HFF-Myc (cell line): ENCODE data around the gene ELOVL6.
"Not testable (repeated sequence)": the region's sequence is repeated elsewhere in the genome, so short reads cannot be mapped to it uniquely, and the experiment has no call there.

Experiments
- DNase-seq: peaks from one replicate; pipeline ENCODE4 v3.0.0-alpha.2; 2011; ENCODE audit warnings: low read depth; ENCODE audit errors: extremely low read depth
- H3K4me3 ChIP-seq: replicated peaks from 2 replicates; pipeline ENCODE4 v1.5.1; 2011; ENCODE audit warnings: low read depth, mild to moderate bottlenecking, control low read depth, low read length
- TF ChIP-seq, protein P1 (sequence below): IDR thresholded peaks from 2 replicates; pipeline ENCODE4 v1.5.1; 2012; ENCODE audit warnings: mild to moderate bottlenecking, low read depth, low read length, control low read depth; ENCODE audit errors: missing control alignments

Gene ELOVL6

GRCh38 chr4:110088670-110089069, 109.7 kb downstream of the ELOVL6 start:
- TF ChIP-seq, protein P1, sequence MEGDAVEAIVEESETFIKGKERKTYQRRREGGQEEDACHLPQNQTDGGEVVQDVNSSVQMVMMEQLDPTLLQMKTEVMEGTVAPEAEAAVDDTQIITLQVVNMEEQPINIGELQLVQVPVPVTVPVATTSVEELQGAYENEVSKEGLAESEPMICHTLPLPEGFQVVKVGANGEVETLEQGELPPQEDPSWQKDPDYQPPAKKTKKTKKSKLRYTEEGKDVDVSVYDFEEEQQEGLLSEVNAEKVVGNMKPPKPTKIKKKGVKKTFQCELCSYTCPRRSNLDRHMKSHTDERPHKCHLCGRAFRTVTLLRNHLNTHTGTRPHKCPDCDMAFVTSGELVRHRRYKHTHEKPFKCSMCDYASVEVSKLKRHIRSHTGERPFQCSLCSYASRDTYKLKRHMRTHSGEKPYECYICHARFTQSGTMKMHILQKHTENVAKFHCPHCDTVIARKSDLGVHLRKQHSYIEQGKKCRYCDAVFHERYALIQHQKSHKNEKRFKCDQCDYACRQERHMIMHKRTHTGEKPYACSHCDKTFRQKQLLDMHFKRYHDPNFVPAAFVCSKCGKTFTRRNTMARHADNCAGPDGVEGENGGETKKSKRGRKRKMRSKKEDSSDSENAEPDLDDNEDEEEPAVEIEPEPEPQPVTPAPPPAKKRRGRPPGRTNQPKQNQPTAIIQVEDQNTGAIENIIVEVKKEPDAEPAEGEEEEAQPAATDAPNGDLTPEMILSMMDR, result no peak
- H3K4me3 ChIP-seq, result no peak overlapping the region
- no peak for DNase-seq

DNA sequence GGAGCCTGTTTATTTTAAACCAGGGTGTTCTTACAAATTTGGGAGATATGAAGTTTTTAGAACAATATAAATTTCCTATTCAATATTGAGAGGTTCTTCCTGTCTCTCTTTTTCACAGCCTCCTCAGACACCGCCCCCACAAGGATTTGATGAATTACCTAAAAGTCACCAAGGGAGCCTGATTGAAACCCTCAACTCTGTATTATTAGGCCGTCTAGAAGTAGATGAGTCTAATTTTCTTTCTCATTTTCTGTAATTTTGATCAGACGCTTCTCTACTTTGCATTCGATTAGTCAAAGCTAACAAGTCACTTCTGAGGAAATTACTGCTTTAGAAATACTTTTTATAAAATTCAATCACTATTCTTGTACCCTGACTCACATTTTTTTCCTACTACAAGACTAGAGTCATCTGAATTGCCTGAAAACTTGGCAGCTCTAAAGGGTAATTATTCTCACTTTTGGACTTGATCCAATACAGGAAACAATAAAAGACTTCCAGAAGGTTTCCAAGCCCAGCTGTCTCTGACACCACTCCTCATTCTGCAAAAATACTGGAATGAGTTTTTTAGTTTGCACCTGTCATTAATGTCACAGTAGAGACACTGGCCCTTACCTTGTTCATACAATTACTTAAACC, 111.2 kb downstream of the ELOVL6 start:
- TF ChIP-seq, protein P1, result no peak
- peak; percentile 59 for DNase-seq
- no peak overlapping the region for H3K4me3 ChIP-seq

- TF ChIP-seq, protein P1, result no peak
- DNase-seq, result no peak
- no peak overlapping the region for H3K4me3 ChIP-seq
Observed at GRCh38 chr4:110085131-110085530, 113.3 kb downstream of the ELOVL6 start.

DNA sequence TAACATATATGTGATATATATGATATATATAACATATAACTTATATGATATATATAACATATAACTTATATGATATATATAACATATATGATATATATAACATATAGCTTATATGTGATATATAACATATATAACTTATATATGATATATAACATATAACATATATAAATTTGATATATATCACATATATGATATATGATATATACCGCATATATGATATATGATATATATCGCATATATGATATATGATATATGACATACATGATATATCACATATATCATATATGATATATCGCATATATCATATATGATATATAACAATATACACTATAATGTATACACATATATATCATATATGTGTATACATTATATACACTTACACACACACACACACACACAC, 114.3 kb downstream of the ELOVL6 start:
- no peak overlapping the region for H3K4me3 ChIP-seq
- TF ChIP-seq, protein P1, result no peak
- DNase-seq, result no peak

DNA sequence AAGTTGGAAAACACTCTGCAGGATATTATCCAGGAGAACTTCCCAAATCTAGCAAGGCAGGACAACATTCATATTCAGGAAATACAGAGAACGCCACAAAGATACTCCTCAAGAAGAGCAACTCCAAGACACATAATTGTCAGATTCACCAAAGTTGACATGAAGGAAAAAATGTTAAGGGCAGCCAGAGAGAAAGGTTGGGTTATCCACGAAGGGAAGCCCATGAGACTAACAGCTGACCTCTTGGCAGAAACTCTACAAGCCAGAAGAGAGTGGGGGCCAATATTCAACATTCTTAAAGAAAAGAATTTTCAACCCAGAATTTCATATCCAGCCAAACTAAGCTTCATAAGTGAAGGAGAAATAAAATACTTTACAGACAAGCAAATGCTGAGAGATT, 120.3 kb downstream of the ELOVL6 start:
- DNase-seq, H3K4me3 ChIP-seq: not testable (repeated sequence)

DNA sequence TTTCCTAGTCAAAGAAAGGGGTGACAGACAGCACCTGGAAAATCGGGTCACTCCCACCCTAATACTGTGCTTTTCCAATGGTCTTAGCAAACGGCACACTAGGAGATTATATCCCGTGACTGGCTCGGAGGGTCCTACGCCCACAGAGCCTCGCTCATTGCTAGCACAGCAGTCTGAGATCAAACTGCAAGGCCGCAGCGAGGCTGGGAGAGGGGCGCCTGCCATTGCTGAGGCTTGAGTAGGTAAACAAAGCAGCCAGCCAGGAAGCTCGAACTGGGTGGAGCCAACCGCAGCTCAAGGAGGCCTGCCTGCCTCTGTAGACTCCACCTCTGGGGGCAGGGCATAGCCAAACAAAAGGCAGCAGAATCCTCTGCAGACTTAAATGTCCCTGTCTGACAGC, 121.6 kb downstream of the ELOVL6 start:
- not testable (repeated sequence) for H3K4me3 ChIP-seq, DNase-seq

- no peak overlapping the region for H3K4me3 ChIP-seq
- TF ChIP-seq, protein P1, result no peak
- DNase-seq, result no peak
Observed at GRCh38 chr4:110075891-110076290, 122.5 kb downstream of the ELOVL6 start.

DNA sequence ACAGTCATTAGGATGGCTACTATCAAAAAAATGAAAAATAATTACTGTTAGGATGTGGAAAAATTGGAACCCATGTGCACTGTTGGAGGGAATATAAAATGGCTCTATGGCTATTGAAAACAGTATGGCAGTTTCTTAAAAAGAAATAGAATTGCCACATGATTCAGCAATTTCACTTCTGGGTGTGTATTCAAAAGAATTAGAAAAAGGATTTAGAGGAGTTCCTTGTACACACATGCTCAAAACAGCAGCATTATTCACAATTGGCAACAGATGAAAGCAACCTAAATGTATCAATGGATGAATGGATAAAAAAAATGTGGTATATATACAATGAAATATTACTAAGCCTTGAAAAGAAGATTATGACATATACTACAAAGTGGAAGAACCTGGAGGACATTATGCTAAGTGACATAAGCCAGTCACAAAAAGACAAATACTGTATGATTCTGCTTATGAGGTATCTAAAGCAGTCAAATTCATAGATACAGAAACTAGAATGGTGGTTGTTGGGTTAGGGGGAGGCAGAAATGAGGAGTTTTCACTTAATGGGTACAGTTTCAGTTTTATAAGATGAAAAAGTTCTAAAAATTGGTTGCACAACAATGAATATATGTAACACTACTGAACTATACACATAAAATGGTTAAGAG, 123.2 kb downstream of the ELOVL6 start:
- no peak for DNase-seq
- TF ChIP-seq, protein P1, result no peak
- H3K4me3 ChIP-seq, result no peak overlapping the region
